ENCODE measurements around the gene DNM2. TPM values are rescaled to one million over a fixed set of nuclear protein-coding genes. Genes with fewer than 3 reads are reported as not detected.

Gene DNM2
- total and polyA plus RNA-seq, 2 of the 13 experiments (the other 11 are each of a cell fraction or from before 2014, with no cell fraction given): 41.7 to 59.8 TPM

DNA sequence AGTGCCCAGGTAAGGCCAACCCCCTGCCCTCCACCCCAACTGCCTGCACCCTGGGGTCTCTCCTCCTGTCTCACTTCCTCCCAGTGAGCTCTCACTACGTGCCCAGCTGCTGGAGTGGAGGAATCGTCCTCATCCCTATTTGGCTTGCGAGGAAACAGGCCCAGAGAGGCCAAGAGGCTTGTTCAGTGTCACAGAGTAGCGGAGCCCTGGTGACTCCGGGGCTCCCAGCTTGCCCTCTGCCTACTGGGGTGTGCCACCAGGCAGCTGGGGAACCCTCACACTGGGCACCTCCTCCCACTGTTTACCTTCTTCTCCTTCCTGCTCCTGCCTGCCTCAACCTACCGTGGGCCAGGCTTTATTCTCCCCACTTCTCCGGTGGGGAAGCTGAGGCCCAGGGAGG, 112.5 kb downstream of the DNM2 start:
- Histone ChIP-seq H3K9me3 (ENCODE audit: low read length) (no peaks in the 10 kb centered on the region), H3K79me2 (ENCODE audit: insufficient read depth, low read length) (no peaks in the 10 kb centered on the region), H3K4me3 (replicated peaks in 1 of 3; ENCODE audit: insufficient read depth in 1 of 3, low read depth in 2 of 3, low read length in 3 of 3) (no peak overlapping the region), H3K27ac (ENCODE audit: extremely low read length, insufficient read depth, low read length) (no peak overlapping the region), H3K9ac (ENCODE audit: insufficient read depth, low read depth, low read length) (no peak overlapping the region), H4K20me1 (ENCODE audit: insufficient read depth, low read length) (no peaks in the 10 kb centered on the region), H3K4me2 (ENCODE audit: low read depth, low read length) (no peak overlapping the region), H3K27me3 (ENCODE audit: control insufficient read depth in 1 of 2, insufficient read depth in 2 of 2, low read length in 2 of 2) (no peaks in the 10 kb centered on the region), H3K36me3 (replicated peaks in 1 of 2; ENCODE audit: control insufficient read depth in 1 of 2, insufficient read depth in 2 of 2, low read length in 2 of 2) (peaks cover 15 to 26% of the 10 kb centered on the region in 2 experiments; a peak in 4 of 5 replicates), H3K4me1 (ENCODE audit: insufficient read depth, low read length) (peaks cover 5% of the 10 kb centered on the region; the same call in 1 of the 2 replicates), H2AFZ (ENCODE audit: low read length) (no peak overlapping the region)
- no TSS peak for BruUV-seq (replicated peaks)
- no peak for TF ChIP-seq MIER2 (CRISPR knock-in tag; IDR thresholded peaks at IDR 0.05)
- TF ChIP-seq NFE2 (CRISPR knock-in tag; IDR thresholded peaks at IDR 0.05): no peak
- peak; percentile 75 for TF ChIP-seq ZNF768 (CRISPR knock-in tag; IDR thresholded peaks at IDR 0.05)
- WGBS (ENCODE audit: low lambda C conversion rate): 100% methylated on average over 4 of the region's 7 CpGs
- DNase-seq (ENCODE audit: low spot score): no peak
- ATAC-seq: no peak; the same call in 2 of the 3 replicates
- ChIA-PET POLR2A (no interaction called here), CTCF (ENCODE audit: low intra/inter-chr PET ratio, low total read pairs) (no interaction called here)
- in situ Hi-C loops (cut with HindIII; ENCODE audit: extremely low pct_ligation_motif_present, low pct_unique_long_range_greater_than_20kb) (no loop called here), intact Hi-C loops (cut with micrococcal nuclease; ENCODE audit: unreplicated experiment) (loop anchor here (10.0 kb wide), 1 partner anchor 116 kb away; the partner anchor contains the start of gene DNM2)
- no peak for FAIRE-seq

DNA sequence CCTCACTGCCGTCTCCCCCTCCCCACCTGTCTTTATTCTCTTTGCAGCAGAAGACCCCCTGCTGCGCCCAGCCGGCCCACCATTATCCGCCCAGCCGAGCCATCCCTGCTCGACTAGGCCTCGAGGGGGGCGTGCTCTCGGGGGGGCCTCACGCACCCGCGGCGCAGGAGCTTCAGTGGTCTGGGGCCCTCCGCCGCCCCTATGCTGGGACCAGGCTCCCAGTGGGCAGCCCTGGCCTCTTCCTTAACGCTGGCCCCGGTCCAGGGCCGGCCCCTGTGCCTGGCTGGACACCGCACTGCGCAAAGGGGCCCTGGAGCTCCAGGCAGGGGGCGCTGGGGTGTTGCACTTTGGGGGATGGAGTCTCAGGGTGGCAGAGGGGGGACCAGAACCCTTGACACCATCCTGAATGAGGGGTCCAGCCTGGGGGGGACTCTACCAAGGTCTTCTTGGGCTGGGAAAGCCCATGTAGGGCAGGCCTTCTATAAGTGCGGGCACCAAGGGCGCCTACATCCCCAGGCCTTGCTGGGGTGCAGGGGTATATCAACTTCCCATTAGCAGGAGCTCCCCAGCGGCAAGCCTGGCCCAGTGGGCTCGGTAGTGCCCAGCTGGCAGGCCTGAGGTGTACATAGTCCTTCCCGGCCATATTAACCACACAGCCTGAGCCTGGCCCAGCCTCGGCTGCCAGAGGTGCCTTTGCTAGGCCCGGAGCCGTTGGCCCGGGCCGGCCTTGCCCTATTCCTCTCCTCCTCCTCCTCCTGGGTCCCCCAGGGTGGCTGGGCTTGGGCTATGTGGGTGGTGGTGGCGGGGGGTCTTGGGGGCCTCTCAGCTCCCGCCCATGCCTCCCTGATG, 113.3 kb downstream of the DNM2 start:
- no peaks in the 10 kb centered on the region for H3K9me3 ChIP-seq (ENCODE audit: low read length)
- TF ChIP-seq NFKB2 (CRISPR knock-in tag; IDR thresholded peaks at IDR 0.05; ENCODE audit: borderline replicate concordance): no peak
- TF ChIP-seq AGO2 (optimal IDR thresholded peaks at IDR 0.05; ENCODE audit: low read depth, low read length): peak; percentile 92
- no peak for TF ChIP-seq ZSCAN25 (CRISPR knock-in tag; IDR thresholded peaks at IDR 0.05)
- peak; percentile 9; the same call in 1 of the 2 replicates for TF ChIP-seq POLR2G (IDR thresholded peaks at IDR 0.05; ENCODE audit: low read depth, low read length)
- no peak for TF ChIP-seq CENPT (CRISPR knock-in tag; IDR thresholded peaks at IDR 0.05; ENCODE audit: low read depth)
- no peak for TF ChIP-seq ELF4 (CRISPR knock-in tag; IDR thresholded peaks at IDR 0.05; ENCODE audit: borderline replicate concordance)
- peak; percentile 49; the same call in 1 of the 2 replicates for TF ChIP-seq RBFOX2 (IDR thresholded peaks at IDR 0.05; ENCODE audit: low read depth, low read length)
- TF ChIP-seq HOXA7 (CRISPR knock-in tag; IDR thresholded peaks at IDR 0.05): no peak
- TF ChIP-seq, protein P1, sequence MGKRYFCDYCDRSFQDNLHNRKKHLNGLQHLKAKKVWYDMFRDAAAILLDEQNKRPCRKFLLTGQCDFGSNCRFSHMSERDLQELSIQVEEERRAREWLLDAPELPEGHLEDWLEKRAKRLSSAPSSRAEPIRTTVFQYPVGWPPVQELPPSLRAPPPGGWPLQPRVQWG (CRISPR knock-in tag; IDR thresholded peaks at IDR 0.05; ENCODE audit: borderline replicate concordance, low read depth): no peak
- TF ChIP-seq ZSCAN22 (CRISPR knock-in tag; IDR thresholded peaks at IDR 0.05): no peak
- H3K79me2 ChIP-seq (ENCODE audit: insufficient read depth, low read length): no peaks in the 10 kb centered on the region
- no peak overlapping the region for H3K27ac ChIP-seq (ENCODE audit: extremely low read length, insufficient read depth, low read length)
- H3K9ac ChIP-seq (ENCODE audit: insufficient read depth, low read depth, low read length): no peak overlapping the region
- ChIA-PET POLR2A (no interaction called here), CTCF (ENCODE audit: low intra/inter-chr PET ratio, low total read pairs) (no interaction called here)
- in situ Hi-C loops (cut with HindIII; ENCODE audit: extremely low pct_ligation_motif_present, low pct_unique_long_range_greater_than_20kb) (no loop called here), intact Hi-C loops (cut with micrococcal nuclease; ENCODE audit: unreplicated experiment) (loop anchor here (10.0 kb wide), 1 partner anchor 116 kb away; the partner anchor contains the start of gene DNM2)
- 96% methylated on average over 19 of the region's 33 CpGs for WGBS (ENCODE audit: low lambda C conversion rate)
- FAIRE-seq (no peak), DNase-seq (ENCODE audit: low spot score) (no peak), ATAC-seq (no peak)
- H3K4me2 ChIP-seq (ENCODE audit: low read depth, low read length): no peak overlapping the region
- H3K27me3 ChIP-seq (ENCODE audit: control insufficient read depth in 1 of 2, insufficient read depth in 2 of 2, low read length in 2 of 2): no peaks in the 10 kb centered on the region
- BruUV-seq (replicated peaks): no TSS peak
- H3K4me1 ChIP-seq (ENCODE audit: insufficient read depth, low read length): peaks cover 6% of the 10 kb centered on the region; the same call in 1 of the 2 replicates
- peaks cover 14 to 23% of the 10 kb centered on the region in 2 experiments; a peak in 4 of 5 replicates for H3K36me3 ChIP-seq (replicated peaks in 1 of 2; ENCODE audit: control insufficient read depth in 1 of 2, insufficient read depth in 2 of 2, low read length in 2 of 2)
- H2AFZ ChIP-seq (ENCODE audit: low read length): no peak overlapping the region
- H4K20me1 ChIP-seq (ENCODE audit: insufficient read depth, low read length): no peaks in the 10 kb centered on the region
- no peak overlapping the region for H3K4me3 ChIP-seq (replicated peaks in 1 of 3; ENCODE audit: insufficient read depth in 1 of 3, low read depth in 2 of 3, low read length in 3 of 3)

All from HepG2 (cell line).